Measurements from ENCODE around the gene TTC33. TPM values are rescaled to one million over a fixed set of nuclear protein-coding genes. Genes with fewer than 3 reads are reported as not detected.

The TTC33 gene
- total RNA-seq, 1 donor from 2014 or later = 20.1 TPM

- Mint-ChIP-seq H3K4me1 (no peaks in the 10 kb centered on the region), H3K27me3 (ENCODE audit: low read depth) (no peaks in the 10 kb centered on the region), H3K9me3 (peaks cover 25% of the 10 kb centered on the region), H3K27ac (no peak overlapping the region), H3K4me3 (no peak overlapping the region), H3K36me3 (peaks cover 4% of the 10 kb centered on the region)
- TF ChIP-seq CTCF (IDR thresholded peaks at IDR 0.05; ENCODE audit: unreplicated experiment) = no peak
- DNase-seq (ENCODE audit: low spot score in 2 of 2, unreplicated experiment in 2 of 2) = no peak
Measured at GRCh38 chr5:40521108-40521785, 234.5 kb downstream of the TTC33 start.

- Mint-ChIP-seq H3K27me3 (ENCODE audit: low read depth) (no peaks in the 10 kb centered on the region), H3K36me3 (peaks cover 3% of the 10 kb centered on the region), H3K4me1 (no peaks in the 10 kb centered on the region), H3K9me3 (peaks cover 17% of the 10 kb centered on the region), H3K27ac (no peak overlapping the region), H3K4me3 (no peak overlapping the region)
- DNase-seq (ENCODE audit: low spot score in 2 of 2, unreplicated experiment in 2 of 2) = no peak
- TF ChIP-seq CTCF (IDR thresholded peaks at IDR 0.05; ENCODE audit: unreplicated experiment) = no peak
Measured at GRCh38 chr5:40518485-40518917, 237.3 kb downstream of the TTC33 start.

GRCh38 chr5:40515476-40515875 is 240.3 kb downstream of the TTC33 start:
- no peak for TF ChIP-seq CTCF (IDR thresholded peaks at IDR 0.05; ENCODE audit: unreplicated experiment)
- Mint-ChIP-seq H3K4me3 (no peak overlapping the region), H3K27ac (no peak overlapping the region), H3K27me3 (ENCODE audit: low read depth) (no peaks in the 10 kb centered on the region), H3K4me1 (no peaks in the 10 kb centered on the region), H3K9me3 (peaks cover 5% of the 10 kb centered on the region), H3K36me3 (no peaks in the 10 kb centered on the region)
- DNase-seq (ENCODE audit: low spot score in 2 of 2, unreplicated experiment in 2 of 2) = no peak

- peaks cover 5% of the 10 kb centered on the region for H3K9me3 Mint-ChIP-seq
- H3K4me3 Mint-ChIP-seq = no peak overlapping the region
- DNase-seq (ENCODE audit: low spot score in 2 of 2, unreplicated experiment in 2 of 2) = no peak
Measured at GRCh38 chr5:40514976-40515375, 240.8 kb downstream of the TTC33 start.

GRCh38 chr5:40511801-40512200 is 244.0 kb downstream of the TTC33 start:
- no peaks in the 10 kb centered on the region for H3K27me3 Mint-ChIP-seq (ENCODE audit: low read depth)
- no peaks in the 10 kb centered on the region for H3K4me1 Mint-ChIP-seq
- H3K27ac Mint-ChIP-seq = no peak overlapping the region

More at GRCh38 chr5:40514976-40515375, 240.8 kb downstream of the TTC33 start:
- Mint-ChIP-seq H3K27me3 (ENCODE audit: low read depth) (no peaks in the 10 kb centered on the region), H3K27ac (no peak overlapping the region), H3K4me1 (no peaks in the 10 kb centered on the region), H3K36me3 (no peaks in the 10 kb centered on the region)
- TF ChIP-seq CTCF (IDR thresholded peaks at IDR 0.05; ENCODE audit: unreplicated experiment) = no peak

More at GRCh38 chr5:40511801-40512200, 244.0 kb downstream of the TTC33 start:
- H3K9me3 Mint-ChIP-seq = no peaks in the 10 kb centered on the region
- no peak for TF ChIP-seq CTCF (IDR thresholded peaks at IDR 0.05; ENCODE audit: unreplicated experiment)
- DNase-seq (ENCODE audit: low spot score in 2 of 2, unreplicated experiment in 2 of 2) = no peak
- no peaks in the 10 kb centered on the region for H3K36me3 Mint-ChIP-seq
- H3K4me3 Mint-ChIP-seq = no peak overlapping the region
